KMS-11 (cell line): ENCODE measurements around the gene EFHC2.

Experiments used
- H2AFZ ChIP-seq: fragments of 200-600 bp; sonication (generic); 2 replicates; pipeline ENCODE4 v1.6.1; 2016; ENCODE audit warnings: antibody characterized with exemption, mixed run types, low read depth
- H3K27ac ChIP-seq: fragments of 200-600 bp; sonication (generic); 2 replicates; pipeline ENCODE4 v1.6.1; 2016; ENCODE audit warnings: mild to moderate bottlenecking, mixed run types
- H3K27me3 ChIP-seq: fragments of 200-600 bp; sonication (generic); 2 replicates; pipeline ENCODE4 v1.6.1; 2017; ENCODE audit warnings: mild to moderate bottlenecking, low read depth, mixed run types, moderate library complexity; ENCODE audit not compliant: insufficient read depth
- H3K36me3 ChIP-seq: fragments of 200-600 bp; sonication (generic); 2 replicates; pipeline ENCODE4 v1.6.1; 2017; ENCODE audit warnings: mild to moderate bottlenecking, mixed run types; ENCODE audit not compliant: insufficient read depth
- H3K4me1 ChIP-seq: fragments of 200-600 bp; sonication (generic); 2 replicates; pipeline ENCODE4 v1.6.1; 2016; ENCODE audit warnings: mild to moderate bottlenecking, low read depth, mixed run types; ENCODE audit not compliant: poor library complexity, severe bottlenecking
- H3K4me2 ChIP-seq: fragments of 200-600 bp; sonication (generic); 2 replicates; pipeline ENCODE4 v1.7.0; 2016; ENCODE audit warnings: mild to moderate bottlenecking, mixed run types
- H3K4me3 ChIP-seq: fragments of 200-600 bp; sonication (generic); IDR thresholded peaks from 2 replicates; pipeline ENCODE4 v1.6.1; 2017; ENCODE audit warnings: low read depth, low read length, mixed read lengths; ENCODE audit not compliant: insufficient read depth
- H3K79me2 ChIP-seq: fragments of 200-600 bp; sonication (generic); 2 replicates; pipeline ENCODE4 v1.6.1; 2016; ENCODE audit warnings: low read depth, mixed run types; ENCODE audit not compliant: insufficient read depth
- H3K9ac ChIP-seq: fragments of 200-600 bp; sonication (generic); 2 replicates; pipeline ENCODE4 v1.6.1; 2016; ENCODE audit warnings: mild to moderate bottlenecking, mixed run types
- H4K20me1 ChIP-seq: fragments of 200-600 bp; sonication (generic); 2 replicates; pipeline ENCODE4 v1.6.1; 2016; ENCODE audit warnings: mild to moderate bottlenecking, mixed run types; ENCODE audit not compliant: insufficient read depth
- TF ChIP-seq, protein P1 (sequence below): fragments of 200-600 bp; sonication (generic); conservative IDR thresholded peaks from 2 replicates; pipeline ENCODE4 v1.6.1; 2017; ENCODE audit warnings: low read depth, mild to moderate bottlenecking, antibody characterized with exemption, low read length, moderate library complexity, mixed read lengths

EFHC2 gene

DNA sequence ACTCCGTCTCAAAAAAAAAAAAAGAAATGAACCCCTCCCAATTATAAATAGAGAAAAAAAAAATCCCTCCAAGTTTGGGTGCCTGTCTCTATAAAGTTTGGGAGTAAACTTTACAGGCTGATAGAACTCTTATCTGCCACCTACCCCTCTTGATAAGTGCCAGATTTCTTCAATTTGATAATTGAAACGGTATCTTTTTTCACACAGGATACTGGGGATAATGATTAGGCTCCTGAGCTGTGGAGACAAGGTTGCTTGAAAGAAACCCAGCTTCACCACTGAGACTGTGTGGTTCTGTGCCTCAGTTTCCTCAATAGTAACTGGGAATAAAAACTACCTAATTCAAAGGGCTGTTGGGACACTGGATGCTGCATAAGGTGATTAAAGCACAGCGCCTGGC lies 606 bp downstream of the EFHC2 start:
- TF ChIP-seq, protein P1, sequence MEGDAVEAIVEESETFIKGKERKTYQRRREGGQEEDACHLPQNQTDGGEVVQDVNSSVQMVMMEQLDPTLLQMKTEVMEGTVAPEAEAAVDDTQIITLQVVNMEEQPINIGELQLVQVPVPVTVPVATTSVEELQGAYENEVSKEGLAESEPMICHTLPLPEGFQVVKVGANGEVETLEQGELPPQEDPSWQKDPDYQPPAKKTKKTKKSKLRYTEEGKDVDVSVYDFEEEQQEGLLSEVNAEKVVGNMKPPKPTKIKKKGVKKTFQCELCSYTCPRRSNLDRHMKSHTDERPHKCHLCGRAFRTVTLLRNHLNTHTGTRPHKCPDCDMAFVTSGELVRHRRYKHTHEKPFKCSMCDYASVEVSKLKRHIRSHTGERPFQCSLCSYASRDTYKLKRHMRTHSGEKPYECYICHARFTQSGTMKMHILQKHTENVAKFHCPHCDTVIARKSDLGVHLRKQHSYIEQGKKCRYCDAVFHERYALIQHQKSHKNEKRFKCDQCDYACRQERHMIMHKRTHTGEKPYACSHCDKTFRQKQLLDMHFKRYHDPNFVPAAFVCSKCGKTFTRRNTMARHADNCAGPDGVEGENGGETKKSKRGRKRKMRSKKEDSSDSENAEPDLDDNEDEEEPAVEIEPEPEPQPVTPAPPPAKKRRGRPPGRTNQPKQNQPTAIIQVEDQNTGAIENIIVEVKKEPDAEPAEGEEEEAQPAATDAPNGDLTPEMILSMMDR, result no peak
- H3K4me3 ChIP-seq, result no peak overlapping the region
- no peaks in the 10 kb centered on the region for H3K36me3 ChIP-seq
- no peaks in the 10 kb centered on the region for H3K27me3 ChIP-seq
- no peaks in the 10 kb centered on the region for H3K79me2 ChIP-seq
- H3K9ac ChIP-seq, result peak overlapping the region; percentile 82
- peak overlapping the region; percentile 74 for H3K27ac ChIP-seq
- peak overlapping the region; percentile 68 for H3K4me2 ChIP-seq
- H3K4me1 ChIP-seq, result peaks cover 16% of the 10 kb centered on the region
- H4K20me1 ChIP-seq, result no peaks in the 10 kb centered on the region
- H2AFZ ChIP-seq, result peak overlapping the region; percentile 93

GRCh38 chrX:44338361-44338760 lies 5.1 kb downstream of the EFHC2 start:
- H3K9ac ChIP-seq, result no peak overlapping the region
- no peak overlapping the region for H3K4me3 ChIP-seq
- TF ChIP-seq, protein P1, result no peak
- H3K36me3 ChIP-seq, result no peaks in the 10 kb centered on the region
- H4K20me1 ChIP-seq, result no peaks in the 10 kb centered on the region
- no peaks in the 10 kb centered on the region for H3K27me3 ChIP-seq
- H3K27ac ChIP-seq, result no peak overlapping the region
- no peaks in the 10 kb centered on the region for H3K79me2 ChIP-seq
- H2AFZ ChIP-seq, result no peak overlapping the region
- H3K4me2 ChIP-seq, result no peak overlapping the region
- H3K4me1 ChIP-seq, result peaks cover 14% of the 10 kb centered on the region

- Histone ChIP-seq H3K27ac (no peak overlapping the region), H3K79me2 (no peaks in the 10 kb centered on the region), H3K27me3 (no peaks in the 10 kb centered on the region), H4K20me1 (no peaks in the 10 kb centered on the region), H3K9ac (no peak overlapping the region), H3K4me2 (no peak overlapping the region), H2AFZ (no peak overlapping the region), H3K4me3 (no peak overlapping the region), H3K4me1 (peaks cover 11% of the 10 kb centered on the region), H3K36me3 (no peaks in the 10 kb centered on the region)
- TF ChIP-seq, protein P1, result no peak
These were observed 11.0 kb downstream of the EFHC2 start for GRCh38 chrX:44332437-44332836.

GRCh38 chrX:44330227-44330626 lies 13.2 kb downstream of the EFHC2 start:
- Histone ChIP-seq H3K27me3 (no peaks in the 10 kb centered on the region), H3K4me2 (no peak overlapping the region), H4K20me1 (no peaks in the 10 kb centered on the region), H3K9ac (no peak overlapping the region), H3K4me3 (no peak overlapping the region), H3K36me3 (no peaks in the 10 kb centered on the region), H3K4me1 (peaks cover 5% of the 10 kb centered on the region), H3K27ac (no peak overlapping the region), H3K79me2 (no peaks in the 10 kb centered on the region), H2AFZ (no peak overlapping the region)
- TF ChIP-seq, protein P1, result no peak
